HepG2 (cell line): Measurements from ENCODE around the gene C16orf89.

ENCODE experiments used
- BCL6 ChIP-seq: IDR thresholded peaks from 2 replicates; pipeline ENCODE4 v1.6.1; 2016; ENCODE audit warnings: missing genetic modification reagents, missing compliant biosample characterization
- CAMTA2 ChIP-seq: sonication (generic); formaldehyde crosslinking; IDR thresholded peaks from 2 replicates; pipeline ENCODE4 v1.4.0; 2020; ENCODE audit warnings: mild to moderate bottlenecking, missing genetic modification reagents, borderline replicate concordance
- EZH2 ChIP-seq: conservative IDR thresholded peaks from 2 replicates; pipeline ENCODE4 v1.6.1; 2012; ENCODE audit warnings: mild to moderate bottlenecking, low read depth, low read length, moderate library complexity
- MXI1 ChIP-seq: IDR thresholded peaks from 3 replicates; pipeline ENCODE4 v1.6.1; 2012; ENCODE audit warnings: low read depth, low read length, inconsistent platforms, borderline replicate concordance
- POLR2A ChIP-seq, 2 experiments: IDR thresholded peaks; 2 replicates each; pipeline ENCODE4 v1.6.1; 2011; ENCODE audit warnings: low read depth in 2 of 2, low read length in 2 of 2, mild to moderate bottlenecking in 1 of 2, moderate library complexity in 1 of 2; ENCODE audit not compliant: insufficient read depth in 1 of 2
- ZFP91 ChIP-seq: sonication (generic); formaldehyde crosslinking; IDR thresholded peaks from 2 replicates; pipeline ENCODE4 v1.9.0; 2022; ENCODE audit warnings: missing genetic modification reagents, mild to moderate bottlenecking, borderline replicate concordance
- ZKSCAN8 ChIP-seq: IDR thresholded peaks from 2 replicates; pipeline ENCODE4 v1.6.1; 2016; ENCODE audit warnings: borderline replicate concordance, missing genetic modification reagents, missing compliant biosample characterization
- ZNF160 ChIP-seq: sonication (generic); formaldehyde crosslinking; IDR thresholded peaks from 2 replicates; pipeline ENCODE4 v1.8.0; 2022; ENCODE audit warnings: mild to moderate bottlenecking, inconsistent platforms, missing genetic modification reagents
- ZNF24 ChIP-seq: fragments of 450-650 bp; IDR thresholded peaks from 2 replicates; pipeline ENCODE4 v1.6.1; 2017; ENCODE audit warnings: antibody characterized with exemption, mild to moderate bottlenecking
- TF ChIP-seq, protein P1 (sequence below): sonication (generic); formaldehyde crosslinking; IDR thresholded peaks from 2 replicates; pipeline ENCODE4 v1.5.0; 2020; ENCODE audit warnings: mild to moderate bottlenecking, missing genetic modification reagents, moderate library complexity
- TF ChIP-seq, protein P2 (sequence below), 2 experiments: IDR thresholded peaks; 2 replicates each; pipeline ENCODE4 v1.6.1; 2011 to 2012; ENCODE audit warnings: low read length in 2 of 2, borderline replicate concordance in 1 of 2, low read depth in 1 of 2, mild to moderate bottlenecking in 1 of 2, moderate library complexity in 1 of 2

GRCh38 chr16:5064915-5065314 is 841 bp downstream of the C16orf89 start:
- TF ChIP-seq ZNF24 = no peak
- no peak for TF ChIP-seq ZFP91
- no peak for TF ChIP-seq EZH2
- no peak for TF ChIP-seq POLR2A (IDR thresholded peaks at IDR 0.05; ENCODE audit: insufficient read depth in 1 of 2, low read depth in 2 of 2, low read length in 2 of 2)
- no peak for TF ChIP-seq BCL6 (CRISPR knock-in tag)
- TF ChIP-seq MXI1 = no peak
- no peak for TF ChIP-seq CAMTA2
- TF ChIP-seq ZKSCAN8 (CRISPR knock-in tag) = no peak
- TF ChIP-seq ZNF160 (CRISPR knock-in tag) = no peak
- TF ChIP-seq, protein P1, sequence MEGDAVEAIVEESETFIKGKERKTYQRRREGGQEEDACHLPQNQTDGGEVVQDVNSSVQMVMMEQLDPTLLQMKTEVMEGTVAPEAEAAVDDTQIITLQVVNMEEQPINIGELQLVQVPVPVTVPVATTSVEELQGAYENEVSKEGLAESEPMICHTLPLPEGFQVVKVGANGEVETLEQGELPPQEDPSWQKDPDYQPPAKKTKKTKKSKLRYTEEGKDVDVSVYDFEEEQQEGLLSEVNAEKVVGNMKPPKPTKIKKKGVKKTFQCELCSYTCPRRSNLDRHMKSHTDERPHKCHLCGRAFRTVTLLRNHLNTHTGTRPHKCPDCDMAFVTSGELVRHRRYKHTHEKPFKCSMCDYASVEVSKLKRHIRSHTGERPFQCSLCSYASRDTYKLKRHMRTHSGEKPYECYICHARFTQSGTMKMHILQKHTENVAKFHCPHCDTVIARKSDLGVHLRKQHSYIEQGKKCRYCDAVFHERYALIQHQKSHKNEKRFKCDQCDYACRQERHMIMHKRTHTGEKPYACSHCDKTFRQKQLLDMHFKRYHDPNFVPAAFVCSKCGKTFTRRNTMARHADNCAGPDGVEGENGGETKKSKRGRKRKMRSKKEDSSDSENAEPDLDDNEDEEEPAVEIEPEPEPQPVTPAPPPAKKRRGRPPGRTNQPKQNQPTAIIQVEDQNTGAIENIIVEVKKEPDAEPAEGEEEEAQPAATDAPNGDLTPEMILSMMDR (CRISPR knock-in tag) = no peak
- TF ChIP-seq, protein P2, sequence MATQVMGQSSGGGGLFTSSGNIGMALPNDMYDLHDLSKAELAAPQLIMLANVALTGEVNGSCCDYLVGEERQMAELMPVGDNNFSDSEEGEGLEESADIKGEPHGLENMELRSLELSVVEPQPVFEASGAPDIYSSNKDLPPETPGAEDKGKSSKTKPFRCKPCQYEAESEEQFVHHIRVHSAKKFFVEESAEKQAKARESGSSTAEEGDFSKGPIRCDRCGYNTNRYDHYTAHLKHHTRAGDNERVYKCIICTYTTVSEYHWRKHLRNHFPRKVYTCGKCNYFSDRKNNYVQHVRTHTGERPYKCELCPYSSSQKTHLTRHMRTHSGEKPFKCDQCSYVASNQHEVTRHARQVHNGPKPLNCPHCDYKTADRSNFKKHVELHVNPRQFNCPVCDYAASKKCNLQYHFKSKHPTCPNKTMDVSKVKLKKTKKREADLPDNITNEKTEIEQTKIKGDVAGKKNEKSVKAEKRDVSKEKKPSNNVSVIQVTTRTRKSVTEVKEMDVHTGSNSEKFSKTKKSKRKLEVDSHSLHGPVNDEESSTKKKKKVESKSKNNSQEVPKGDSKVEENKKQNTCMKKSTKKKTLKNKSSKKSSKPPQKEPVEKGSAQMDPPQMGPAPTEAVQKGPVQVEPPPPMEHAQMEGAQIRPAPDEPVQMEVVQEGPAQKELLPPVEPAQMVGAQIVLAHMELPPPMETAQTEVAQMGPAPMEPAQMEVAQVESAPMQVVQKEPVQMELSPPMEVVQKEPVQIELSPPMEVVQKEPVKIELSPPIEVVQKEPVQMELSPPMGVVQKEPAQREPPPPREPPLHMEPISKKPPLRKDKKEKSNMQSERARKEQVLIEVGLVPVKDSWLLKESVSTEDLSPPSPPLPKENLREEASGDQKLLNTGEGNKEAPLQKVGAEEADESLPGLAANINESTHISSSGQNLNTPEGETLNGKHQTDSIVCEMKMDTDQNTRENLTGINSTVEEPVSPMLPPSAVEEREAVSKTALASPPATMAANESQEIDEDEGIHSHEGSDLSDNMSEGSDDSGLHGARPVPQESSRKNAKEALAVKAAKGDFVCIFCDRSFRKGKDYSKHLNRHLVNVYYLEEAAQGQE (IDR thresholded peaks at IDR 0.05; ENCODE audit: borderline replicate concordance in 1 of 2, low read depth in 1 of 2, low read length in 2 of 2) = no peak
